GM23338 (cell line): ENCODE data around the gene MPO. TPM values are rescaled to one million over a fixed set of nuclear protein-coding genes. Genes with fewer than 3 reads are reported as not detected.

ENCODE experiments used
- ATAC-seq: fragments of 200-7000 bp; cut with Tn5 transposase; 3 replicates; pipeline ENCODE4 v1.9.1; 2020
- DNase-seq: peaks from one replicate; pipeline ENCODE4 v3.0.0-alpha.2; 2015; ENCODE audit warnings: low spot score
- H2AFZ ChIP-seq: fragments of 200-600 bp; sonication (generic); 2 replicates; pipeline ENCODE4 v1.8.0; 2016; ENCODE audit warnings: antibody characterized with exemption, mild to moderate bottlenecking, moderate library complexity
- H3F3A ChIP-seq: fragments of 200-600 bp; sonication (generic); replicated peaks from 2 replicates; pipeline ENCODE4 v1.8.0; 2017; ENCODE audit warnings: antibody characterized with exemption, mixed run types, low read depth
- H3K27ac ChIP-seq: fragments of 200-600 bp; sonication (generic); 2 replicates; pipeline ENCODE4 v1.6.1; 2016; ENCODE audit warnings: low read depth
- H3K27me3 ChIP-seq: fragments of 200-600 bp; sonication (generic); 2 replicates; pipeline ENCODE4 v1.8.0; 2016; ENCODE audit warnings: mild to moderate bottlenecking, mixed run types, moderate library complexity; ENCODE audit not compliant: insufficient read depth
- H3K36me3 ChIP-seq: fragments of 200-600 bp; sonication (generic); 2 replicates; pipeline ENCODE4 v1.8.0; 2016; ENCODE audit warnings: mild to moderate bottlenecking; ENCODE audit not compliant: insufficient read depth
- H3K4me1 ChIP-seq: fragments of 200-600 bp; sonication (generic); 2 replicates; pipeline ENCODE4 v1.8.0; 2016; ENCODE audit warnings: mild to moderate bottlenecking, moderate library complexity; ENCODE audit not compliant: insufficient read depth
- H3K4me2 ChIP-seq: fragments of 200-600 bp; sonication (generic); 2 replicates; pipeline ENCODE4 v1.7.1; 2017; ENCODE audit warnings: mixed run types
- H3K4me3 ChIP-seq: fragments of 200-600 bp; sonication (generic); 2 replicates; pipeline ENCODE4 v1.6.1; 2016; ENCODE audit warnings: mixed run types
- H3K79me2 ChIP-seq: fragments of 200-600 bp; sonication (generic); replicated peaks from 2 replicates; pipeline ENCODE4 v1.8.0; 2017; ENCODE audit warnings: mild to moderate bottlenecking; ENCODE audit not compliant: insufficient read depth
- H3K9me2 ChIP-seq: fragments of 200-600 bp; sonication (generic); 2 replicates; pipeline ENCODE4 v1.8.0; 2017; ENCODE audit not compliant: insufficient read depth
- H4K20me1 ChIP-seq: fragments of 200-600 bp; sonication (generic); replicated peaks from 2 replicates; pipeline ENCODE4 v1.8.0; 2017; ENCODE audit warnings: mild to moderate bottlenecking; ENCODE audit not compliant: insufficient read depth
- H3K27ac Mint-ChIP-seq: 2 replicates; pipeline ENCODE4 v1.8.0; 2020; ENCODE audit warnings: inconsistent platforms, mild to moderate bottlenecking, moderate library complexity, mixed read lengths
- H3K27me3 Mint-ChIP-seq: 3 replicates; pipeline ENCODE4 v1.8.0; 2022; ENCODE audit warnings: low read depth, mild to moderate bottlenecking, moderate library complexity, mixed read lengths, inconsistent platforms; ENCODE audit not compliant: insufficient read depth, poor library complexity
- H3K36me3 Mint-ChIP-seq: 3 replicates; pipeline ENCODE4 v1.8.0; 2021; ENCODE audit warnings: low read depth, mild to moderate bottlenecking, inconsistent platforms, moderate library complexity, mixed read lengths
- H3K4me1 Mint-ChIP-seq: 3 replicates; pipeline ENCODE4 v1.8.0; 2020; ENCODE audit warnings: mild to moderate bottlenecking, inconsistent platforms, mixed read lengths
- H3K4me3 Mint-ChIP-seq: 3 replicates; pipeline ENCODE4 v1.8.0; 2021; ENCODE audit warnings: moderate library complexity, mild to moderate bottlenecking, inconsistent platforms, mixed read lengths
- H3K9me3 Mint-ChIP-seq: 3 replicates; pipeline ENCODE4 v1.8.0; 2020; ENCODE audit warnings: moderate library complexity, mild to moderate bottlenecking, inconsistent platforms, mixed read lengths
- CREB1 ChIP-seq: fragments of 250-450 bp; sonication (Bioruptor Pico); IDR thresholded peaks from 2 replicates; pipeline ENCODE4 v1.5.0; 2020; ENCODE audit warnings: low read depth, mild to moderate bottlenecking, moderate library complexity
- EZH2phosphoT487 ChIP-seq: fragments of 200-600 bp; sonication (generic); IDR thresholded peaks from one replicate; pipeline ENCODE4 v1.8.1; 2018; ENCODE audit warnings: antibody characterized with exemption; ENCODE audit not compliant: unreplicated experiment
- JUNB ChIP-seq: IDR thresholded peaks from one replicate; pipeline ENCODE4 v1.6.1; 2016; ENCODE audit warnings: antibody characterized with exemption; ENCODE audit not compliant: unreplicated experiment
- POLR2AphosphoS5 ChIP-seq: IDR thresholded peaks from 2 replicates; pipeline ENCODE4 v1.6.1; 2016; ENCODE audit warnings: antibody characterized with exemption, low read depth
- STAT1 ChIP-seq: IDR thresholded peaks from one replicate; pipeline ENCODE4 v1.6.1; 2016; ENCODE audit warnings: antibody characterized with exemption; ENCODE audit not compliant: unreplicated experiment
- ZNF114 ChIP-seq: fragments of 250-450 bp; sonication (Bioruptor Pico); IDR thresholded peaks from 2 replicates; pipeline ENCODE4 v1.5.0; 2020; ENCODE audit warnings: mild to moderate bottlenecking, moderate library complexity
- ZNF331 ChIP-seq: fragments of 250-450 bp; sonication (Bioruptor Pico); IDR thresholded peaks from 2 replicates; pipeline ENCODE4 v1.5.0; 2020; ENCODE audit warnings: low read depth, mild to moderate bottlenecking, moderate library complexity
- polyA plus RNA-seq: library from polyadenylated mRNA; unstranded; fragments of >200 nt; fragmentation: Nextera tagmentation; extraction: Ambion mirVana; gene quantifications from 2 replicates; pipeline ENCODE4 v1.2.1, GENCODE V29; 2016
- total RNA-seq: library from RNA; depleted of rRNA; stranded (reverse); fragments of >200 nt; shearing (Covaris generic); gene quantifications from 2 replicates; pipeline ENCODE4 v1.2.3, GENCODE V29; 2014
- TF ChIP-seq, protein P1 (sequence below): IDR thresholded peaks from one replicate; pipeline ENCODE4 v1.6.1; 2018; ENCODE audit warnings: antibody characterized with exemption; ENCODE audit not compliant: unreplicated experiment
- TF ChIP-seq, protein P2 (sequence below): fragments of 250-450 bp; sonication (Bioruptor Pico); IDR thresholded peaks from 2 replicates; pipeline ENCODE4 v1.5.0; 2020; ENCODE audit warnings: mild to moderate bottlenecking, moderate library complexity
- TF ChIP-seq, protein P3 (sequence below): IDR thresholded peaks from 2 replicates; pipeline ENCODE4 v1.6.1; 2016; ENCODE audit warnings: antibody characterized with exemption

The MPO gene
- total and polyA plus RNA-seq, 2 experiments from 2014 or later, result 0.08 TPM; not detected in 1

DNA sequence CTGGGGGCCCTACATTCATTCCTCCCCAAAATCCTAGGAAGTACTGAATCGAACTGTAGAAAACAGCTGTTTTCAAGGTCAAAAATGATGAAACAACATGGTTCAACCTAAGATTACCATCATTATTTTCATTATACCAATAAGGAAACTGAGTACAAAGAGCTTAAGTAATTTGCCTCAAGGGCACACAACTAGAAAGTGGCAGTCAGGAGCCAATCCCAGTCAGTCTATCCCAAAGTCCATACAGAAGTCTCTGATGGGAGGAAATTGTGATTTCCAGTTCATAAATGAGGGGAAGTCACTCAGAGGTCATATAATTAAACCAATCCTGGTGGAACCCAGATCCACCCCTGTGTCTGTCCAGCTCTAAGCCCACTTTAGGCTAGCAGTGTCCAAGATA is 34.0 kb downstream of the MPO start:
- H3K36me3 ChIP-seq, result no peaks in the 10 kb centered on the region
- peaks cover 10% of the 10 kb centered on the region; the same call in 1 of the 2 replicates for H3K4me1 ChIP-seq
- Mint-ChIP-seq H3K4me3 (no peak overlapping the region), H3K27ac (no peak overlapping the region), H3K4me1 (peaks cover 23% of the 10 kb centered on the region), H3K27me3 (peaks cover 62% of the 10 kb centered on the region), H3K9me3 (peaks cover 12% of the 10 kb centered on the region), H3K36me3 (peaks cover 8% of the 10 kb centered on the region)
- TF ChIP-seq CREB1, result no peak
- H3K4me3 ChIP-seq, result no peak overlapping the region
- no peak for DNase-seq
- H3K79me2 ChIP-seq, result no peaks in the 10 kb centered on the region
- no peak overlapping the region for H3K27ac ChIP-seq
- no peak for ATAC-seq
- H3K9me2 ChIP-seq, result 0 out of 2 replicates have a peak, but pooled peaks cover 4% of the 10 kb centered on the region
- no peaks in the 10 kb centered on the region for H4K20me1 ChIP-seq
- no peak overlapping the region for H2AFZ ChIP-seq
- no peaks in the 10 kb centered on the region for H3F3A ChIP-seq
- H3K4me2 ChIP-seq, result no peak overlapping the region
- peaks cover 56% of the 10 kb centered on the region for H3K27me3 ChIP-seq

DNA sequence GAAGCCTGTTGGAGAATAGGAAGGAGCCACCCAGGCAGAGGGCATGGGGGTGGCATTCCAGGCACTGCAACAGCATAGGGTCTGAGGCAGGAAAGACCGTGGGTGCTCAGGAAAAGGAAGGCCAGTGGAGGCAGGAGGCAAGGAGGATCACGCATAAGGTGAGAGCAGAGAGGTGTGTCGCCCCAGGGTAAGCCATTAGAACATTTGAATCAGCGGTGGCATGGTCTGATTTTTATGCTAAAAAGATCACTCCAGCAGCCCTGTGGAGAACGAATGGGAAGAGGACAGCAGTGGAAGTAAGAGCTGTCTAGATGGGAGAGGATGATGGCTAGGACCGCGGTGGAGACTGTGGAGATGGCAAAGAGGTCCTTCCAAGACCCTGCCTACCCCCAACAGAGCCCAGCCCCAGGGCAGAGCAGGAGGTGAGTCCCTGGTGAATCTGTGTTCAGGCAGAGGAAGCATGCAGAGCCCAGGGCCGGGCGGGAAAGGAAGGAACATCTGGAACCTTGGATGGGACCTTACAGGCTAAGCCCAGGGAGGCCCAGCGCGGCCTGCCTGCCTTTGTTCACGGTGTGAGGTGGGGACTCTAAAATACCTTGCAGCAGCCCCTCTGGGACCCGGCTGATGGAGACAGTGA is 34.5 kb downstream of the MPO start:
- no peaks in the 10 kb centered on the region for H3K79me2 ChIP-seq
- Mint-ChIP-seq H3K4me1 (peaks cover 23% of the 10 kb centered on the region), H3K27ac (no peak overlapping the region), H3K4me3 (no peak overlapping the region), H3K27me3 (peaks cover 57% of the 10 kb centered on the region), H3K36me3 (peaks cover 8% of the 10 kb centered on the region), H3K9me3 (peaks cover 12% of the 10 kb centered on the region)
- no peak for ATAC-seq
- H3K27me3 ChIP-seq, result peaks cover 50% of the 10 kb centered on the region
- no peaks in the 10 kb centered on the region for H4K20me1 ChIP-seq
- 0 out of 2 replicates have a peak, but pooled peaks cover 4% of the 10 kb centered on the region for H3K9me2 ChIP-seq
- peaks cover 10% of the 10 kb centered on the region; the same call in 1 of the 2 replicates for H3K4me1 ChIP-seq
- H3K27ac ChIP-seq, result no peak overlapping the region
- DNase-seq, result no peak
- H2AFZ ChIP-seq, result no peak overlapping the region
- H3K4me3 ChIP-seq, result no peak overlapping the region
- H3K4me2 ChIP-seq, result no peak overlapping the region
- H3K36me3 ChIP-seq, result no peaks in the 10 kb centered on the region
- no peaks in the 10 kb centered on the region for H3F3A ChIP-seq
- TF ChIP-seq POLR2AphosphoS5 (no peak), ZNF331 (CRISPR knock-in tag) (no peak), CREB1 (no peak), ZNF114 (no peak), JUNB (no peak), STAT1 (no peak), EZH2phosphoT487 (no peak)
- TF ChIP-seq, protein P1, sequence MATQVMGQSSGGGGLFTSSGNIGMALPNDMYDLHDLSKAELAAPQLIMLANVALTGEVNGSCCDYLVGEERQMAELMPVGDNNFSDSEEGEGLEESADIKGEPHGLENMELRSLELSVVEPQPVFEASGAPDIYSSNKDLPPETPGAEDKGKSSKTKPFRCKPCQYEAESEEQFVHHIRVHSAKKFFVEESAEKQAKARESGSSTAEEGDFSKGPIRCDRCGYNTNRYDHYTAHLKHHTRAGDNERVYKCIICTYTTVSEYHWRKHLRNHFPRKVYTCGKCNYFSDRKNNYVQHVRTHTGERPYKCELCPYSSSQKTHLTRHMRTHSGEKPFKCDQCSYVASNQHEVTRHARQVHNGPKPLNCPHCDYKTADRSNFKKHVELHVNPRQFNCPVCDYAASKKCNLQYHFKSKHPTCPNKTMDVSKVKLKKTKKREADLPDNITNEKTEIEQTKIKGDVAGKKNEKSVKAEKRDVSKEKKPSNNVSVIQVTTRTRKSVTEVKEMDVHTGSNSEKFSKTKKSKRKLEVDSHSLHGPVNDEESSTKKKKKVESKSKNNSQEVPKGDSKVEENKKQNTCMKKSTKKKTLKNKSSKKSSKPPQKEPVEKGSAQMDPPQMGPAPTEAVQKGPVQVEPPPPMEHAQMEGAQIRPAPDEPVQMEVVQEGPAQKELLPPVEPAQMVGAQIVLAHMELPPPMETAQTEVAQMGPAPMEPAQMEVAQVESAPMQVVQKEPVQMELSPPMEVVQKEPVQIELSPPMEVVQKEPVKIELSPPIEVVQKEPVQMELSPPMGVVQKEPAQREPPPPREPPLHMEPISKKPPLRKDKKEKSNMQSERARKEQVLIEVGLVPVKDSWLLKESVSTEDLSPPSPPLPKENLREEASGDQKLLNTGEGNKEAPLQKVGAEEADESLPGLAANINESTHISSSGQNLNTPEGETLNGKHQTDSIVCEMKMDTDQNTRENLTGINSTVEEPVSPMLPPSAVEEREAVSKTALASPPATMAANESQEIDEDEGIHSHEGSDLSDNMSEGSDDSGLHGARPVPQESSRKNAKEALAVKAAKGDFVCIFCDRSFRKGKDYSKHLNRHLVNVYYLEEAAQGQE, result no peak
- TF ChIP-seq, protein P2, sequence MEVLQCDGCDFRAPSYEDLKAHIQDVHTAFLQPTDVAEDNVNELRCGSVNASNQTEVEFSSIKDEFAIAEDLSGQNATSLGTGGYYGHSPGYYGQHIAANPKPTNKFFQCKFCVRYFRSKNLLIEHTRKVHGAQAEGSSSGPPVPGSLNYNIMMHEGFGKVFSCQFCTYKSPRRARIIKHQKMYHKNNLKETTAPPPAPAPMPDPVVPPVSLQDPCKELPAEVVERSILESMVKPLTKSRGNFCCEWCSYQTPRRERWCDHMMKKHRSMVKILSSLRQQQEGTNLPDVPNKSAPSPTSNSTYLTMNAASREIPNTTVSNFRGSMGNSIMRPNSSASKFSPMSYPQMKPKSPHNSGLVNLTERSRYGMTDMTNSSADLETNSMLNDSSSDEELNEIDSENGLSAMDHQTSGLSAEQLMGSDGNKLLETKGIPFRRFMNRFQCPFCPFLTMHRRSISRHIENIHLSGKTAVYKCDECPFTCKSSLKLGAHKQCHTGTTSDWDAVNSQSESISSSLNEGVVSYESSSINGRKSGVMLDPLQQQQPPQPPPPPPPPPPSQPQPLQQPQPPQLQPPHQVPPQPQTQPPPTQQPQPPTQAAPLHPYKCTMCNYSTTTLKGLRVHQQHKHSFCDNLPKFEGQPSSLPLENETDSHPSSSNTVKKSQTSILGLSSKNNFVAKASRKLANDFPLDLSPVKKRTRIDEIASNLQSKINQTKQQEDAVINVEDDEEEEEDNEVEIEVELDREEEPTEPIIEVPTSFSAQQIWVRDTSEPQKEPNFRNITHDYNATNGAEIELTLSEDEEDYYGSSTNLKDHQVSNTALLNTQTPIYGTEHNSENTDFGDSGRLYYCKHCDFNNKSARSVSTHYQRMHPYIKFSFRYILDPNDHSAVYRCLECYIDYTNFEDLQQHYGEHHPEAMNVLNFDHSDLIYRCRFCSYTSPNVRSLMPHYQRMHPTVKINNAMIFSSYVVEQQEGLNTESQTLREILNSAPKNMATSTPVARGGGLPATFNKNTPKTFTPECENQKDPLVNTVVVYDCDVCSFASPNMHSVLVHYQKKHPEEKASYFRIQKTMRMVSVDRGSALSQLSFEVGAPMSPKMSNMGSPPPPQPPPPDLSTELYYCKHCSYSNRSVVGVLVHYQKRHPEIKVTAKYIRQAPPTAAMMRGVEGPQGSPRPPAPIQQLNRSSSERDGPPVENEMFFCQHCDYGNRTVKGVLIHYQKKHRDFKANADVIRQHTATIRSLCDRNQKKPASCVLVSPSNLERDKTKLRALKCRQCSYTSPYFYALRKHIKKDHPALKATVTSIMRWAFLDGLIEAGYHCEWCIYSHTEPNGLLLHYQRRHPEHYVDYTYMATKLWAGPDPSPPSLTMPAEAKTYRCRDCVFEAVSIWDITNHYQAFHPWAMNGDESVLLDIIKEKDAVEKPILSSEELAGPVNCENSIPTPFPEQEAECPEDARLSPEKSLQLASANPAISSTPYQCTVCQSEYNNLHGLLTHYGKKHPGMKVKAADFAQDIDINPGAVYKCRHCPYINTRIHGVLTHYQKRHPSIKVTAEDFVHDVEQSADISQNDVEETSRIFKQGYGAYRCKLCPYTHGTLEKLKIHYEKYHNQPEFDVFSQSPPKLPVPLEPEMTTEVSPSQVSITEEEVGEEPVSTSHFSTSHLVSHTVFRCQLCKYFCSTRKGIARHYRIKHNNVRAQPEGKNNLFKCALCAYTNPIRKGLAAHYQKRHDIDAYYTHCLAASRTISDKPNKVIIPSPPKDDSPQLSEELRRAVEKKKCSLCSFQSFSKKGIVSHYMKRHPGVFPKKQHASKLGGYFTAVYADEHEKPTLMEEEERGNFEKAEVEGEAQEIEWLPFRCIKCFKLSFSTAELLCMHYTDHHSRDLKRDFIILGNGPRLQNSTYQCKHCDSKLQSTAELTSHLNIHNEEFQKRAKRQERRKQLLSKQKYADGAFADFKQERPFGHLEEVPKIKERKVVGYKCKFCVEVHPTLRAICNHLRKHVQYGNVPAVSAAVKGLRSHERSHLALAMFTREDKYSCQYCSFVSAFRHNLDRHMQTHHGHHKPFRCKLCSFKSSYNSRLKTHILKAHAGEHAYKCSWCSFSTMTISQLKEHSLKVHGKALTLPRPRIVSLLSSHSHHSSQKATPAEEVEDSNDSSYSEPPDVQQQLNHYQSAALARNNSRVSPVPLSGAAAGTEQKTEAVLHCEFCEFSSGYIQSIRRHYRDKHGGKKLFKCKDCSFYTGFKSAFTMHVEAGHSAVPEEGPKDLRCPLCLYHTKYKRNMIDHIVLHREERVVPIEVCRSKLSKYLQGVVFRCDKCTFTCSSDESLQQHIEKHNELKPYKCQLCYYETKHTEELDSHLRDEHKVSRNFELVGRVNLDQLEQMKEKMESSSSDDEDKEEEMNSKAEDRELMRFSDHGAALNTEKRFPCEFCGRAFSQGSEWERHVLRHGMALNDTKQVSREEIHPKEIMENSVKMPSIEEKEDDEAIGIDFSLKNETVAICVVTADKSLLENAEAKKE (CRISPR knock-in tag), result no peak
- TF ChIP-seq, protein P3, sequence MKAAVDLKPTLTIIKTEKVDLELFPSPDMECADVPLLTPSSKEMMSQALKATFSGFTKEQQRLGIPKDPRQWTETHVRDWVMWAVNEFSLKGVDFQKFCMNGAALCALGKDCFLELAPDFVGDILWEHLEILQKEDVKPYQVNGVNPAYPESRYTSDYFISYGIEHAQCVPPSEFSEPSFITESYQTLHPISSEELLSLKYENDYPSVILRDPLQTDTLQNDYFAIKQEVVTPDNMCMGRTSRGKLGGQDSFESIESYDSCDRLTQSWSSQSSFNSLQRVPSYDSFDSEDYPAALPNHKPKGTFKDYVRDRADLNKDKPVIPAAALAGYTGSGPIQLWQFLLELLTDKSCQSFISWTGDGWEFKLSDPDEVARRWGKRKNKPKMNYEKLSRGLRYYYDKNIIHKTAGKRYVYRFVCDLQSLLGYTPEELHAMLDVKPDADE, result no peak
